Fibroblast of villous mesenchyme (primary cell): ENCODE results near the gene ATP8A2. TPM values are rescaled to one million over a fixed set of nuclear protein-coding genes. Genes with fewer than 3 reads are reported as not detected.

Experiments
- DNase-seq: peaks from one replicate; pipeline ENCODE4 v3.0.0-alpha.2; 2010; ENCODE audit warnings: low read depth
- H3K4me3 ChIP-seq: 2 replicates; pipeline ENCODE4 v1.5.1; 2011; ENCODE audit warnings: low read depth, mild to moderate bottlenecking, low read length
- CTCF ChIP-seq: IDR thresholded peaks from 2 replicates; pipeline ENCODE4 v1.5.1; 2012; ENCODE audit warnings: low read depth, mild to moderate bottlenecking, low read length; ENCODE audit not compliant: insufficient read depth
- total RNA-seq: library from RNA; depleted of rRNA; stranded (reverse); fragments of >200 nt; gene quantifications from 2 replicates; pipeline ENCODE4 v1.2.3, GENCODE V29; 2012

ATP8A2 gene
- total RNA-seq, 1 donor: under 0.01 TPM

DNA sequence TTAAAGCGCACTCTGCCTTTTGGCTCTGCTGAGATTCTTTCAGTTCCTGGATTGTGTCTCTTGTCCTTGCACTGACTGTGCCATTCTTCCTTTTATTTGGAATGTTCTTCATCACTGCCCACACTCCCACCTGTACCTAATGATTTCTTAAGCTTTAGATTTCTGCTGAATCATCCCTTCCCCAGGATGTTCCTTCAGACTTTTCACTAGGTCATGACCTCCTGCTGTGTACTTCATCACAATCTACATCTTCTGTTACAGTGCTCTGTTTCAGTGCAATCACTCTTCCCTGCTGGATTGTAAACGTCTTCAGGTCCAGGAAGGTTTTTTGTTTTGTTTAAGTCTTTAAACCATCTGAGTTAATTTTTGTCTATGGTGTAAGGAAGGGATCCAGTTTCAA is 281.0 kb downstream of the ATP8A2 start:
- DNase-seq: no peak
- no peak for TF ChIP-seq CTCF

GRCh38 chr13:25654322-25654721 is 282.5 kb downstream of the ATP8A2 start:
- no peak for TF ChIP-seq CTCF
- H3K4me3 ChIP-seq: no peak overlapping the region
- DNase-seq: no peak

More for the DNA sequence above, 281.0 kb downstream of the ATP8A2 start:
- no peak overlapping the region for H3K4me3 ChIP-seq

GRCh38 chr13:25657157-25657556 is 285.4 kb downstream of the ATP8A2 start:
- DNase-seq: no peak
- no peak overlapping the region for H3K4me3 ChIP-seq
- no peak for TF ChIP-seq CTCF

DNA sequence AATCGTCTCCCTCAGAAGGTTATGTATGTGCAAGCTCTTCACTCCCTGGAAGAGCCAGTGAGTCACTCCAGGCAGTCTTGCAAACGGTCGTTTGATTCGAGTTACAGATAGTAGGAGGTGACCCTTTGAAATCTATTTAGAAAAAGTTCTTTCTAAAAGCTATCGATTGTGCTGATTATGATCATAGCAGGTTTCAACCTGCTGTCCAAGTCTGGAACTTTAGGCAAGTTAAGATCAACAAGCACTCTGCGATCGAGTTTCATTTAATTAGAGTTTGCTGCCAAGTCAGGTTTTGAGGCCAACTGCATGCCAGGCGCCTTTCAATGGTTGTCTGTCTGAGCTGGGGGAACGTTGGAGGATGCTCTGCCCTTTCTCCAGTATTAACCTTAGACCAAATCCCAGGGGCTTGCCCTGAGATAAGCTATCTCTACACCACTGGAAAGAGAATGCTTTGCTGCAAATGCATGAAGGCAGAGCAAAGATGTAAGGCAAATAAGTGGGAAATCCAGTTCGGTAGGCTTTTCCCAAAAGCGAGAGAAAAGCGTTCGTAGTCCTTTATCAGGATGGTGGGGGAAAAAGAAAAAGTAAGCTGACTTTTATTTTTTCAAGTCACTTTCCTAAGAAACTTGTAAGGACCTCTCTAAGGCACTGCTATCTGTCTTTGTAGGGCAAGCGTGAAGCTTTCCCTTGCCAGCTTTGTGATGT is 287.5 kb downstream of the ATP8A2 start:
- no peak for DNase-seq
- no peak for TF ChIP-seq CTCF
- no peak overlapping the region for H3K4me3 ChIP-seq

DNA sequence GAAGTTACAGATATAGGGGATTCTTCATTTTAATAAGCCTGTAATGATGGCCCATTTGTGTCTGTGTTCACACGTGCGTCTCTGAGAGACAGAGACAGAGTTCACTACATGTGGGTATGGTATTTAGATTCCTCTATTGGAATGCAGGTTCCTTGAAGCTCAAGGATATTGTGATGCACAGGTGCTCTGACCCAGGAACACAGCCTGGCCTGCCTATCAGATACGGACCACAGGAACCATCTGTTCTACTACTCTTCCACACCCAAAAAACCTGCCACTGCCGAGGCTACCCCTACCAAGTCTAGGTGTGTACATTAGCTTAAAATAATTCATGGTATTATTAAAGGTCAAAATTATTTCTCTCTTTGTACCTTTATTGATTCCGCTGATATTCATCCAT is 289.2 kb downstream of the ATP8A2 start:
- TF ChIP-seq CTCF: no peak
- DNase-seq: no peak
- H3K4me3 ChIP-seq: no peak overlapping the region

GRCh38 chr13:25662516-25662915 is 290.7 kb downstream of the ATP8A2 start:
- no peak for TF ChIP-seq CTCF
- no peak for DNase-seq
- no peak overlapping the region for H3K4me3 ChIP-seq

DNA sequence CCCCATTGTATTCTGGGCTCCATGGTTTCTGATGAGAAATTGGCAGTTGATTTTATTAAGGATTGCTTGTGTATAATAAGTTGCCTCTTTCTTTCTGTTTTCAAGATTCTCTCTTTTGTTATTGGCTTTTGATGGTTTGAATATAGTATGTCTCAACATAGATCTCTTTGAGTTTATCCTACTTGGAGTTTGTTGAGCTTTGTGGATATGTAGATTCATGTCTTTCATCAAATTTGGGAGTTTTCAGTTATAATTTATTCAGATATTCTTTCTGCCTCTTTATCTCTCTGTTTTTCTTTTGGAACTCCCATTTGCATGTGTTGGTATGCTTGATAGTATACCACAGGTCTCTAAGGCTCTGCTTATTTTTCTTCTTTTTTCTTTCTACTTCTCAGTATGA is 296.6 kb downstream of the ATP8A2 start:
- no peak for TF ChIP-seq CTCF
- no peak for DNase-seq
- H3K4me3 ChIP-seq: no peak overlapping the region
